ELF-1 (cell line): ENCODE results near the gene SNX27.
A peak's percentile ranks its signal among the peaks of the same experiment; 100 is the strongest.

Experiments
- DNase-seq: peaks from one replicate; pipeline ENCODE4 v3.0.0-alpha.2; 2016; ENCODE audit warnings: low read depth, low spot score

The SNX27 gene

DNA sequence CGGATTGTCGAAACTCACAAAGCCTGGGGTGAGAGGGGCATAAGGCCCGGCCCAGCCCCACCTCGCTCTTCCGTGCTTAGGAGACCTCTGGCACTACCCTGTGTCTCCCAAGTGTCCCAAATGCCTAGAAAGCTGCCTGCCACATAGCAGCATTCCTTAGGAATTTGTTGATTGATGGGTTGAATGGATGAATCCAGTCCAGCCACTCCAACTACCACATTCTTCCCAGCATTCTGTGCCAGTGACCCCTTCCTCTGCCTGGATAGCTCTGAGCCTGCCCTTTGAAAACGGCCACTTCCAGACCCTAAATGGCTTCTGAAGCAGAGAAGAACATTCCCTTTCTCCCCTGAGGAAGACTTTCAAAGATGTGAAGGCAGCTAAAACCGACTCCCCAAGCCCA lies 93.3 kb downstream of the SNX27 start:
- peak; percentile 61 for DNase-seq

DNA sequence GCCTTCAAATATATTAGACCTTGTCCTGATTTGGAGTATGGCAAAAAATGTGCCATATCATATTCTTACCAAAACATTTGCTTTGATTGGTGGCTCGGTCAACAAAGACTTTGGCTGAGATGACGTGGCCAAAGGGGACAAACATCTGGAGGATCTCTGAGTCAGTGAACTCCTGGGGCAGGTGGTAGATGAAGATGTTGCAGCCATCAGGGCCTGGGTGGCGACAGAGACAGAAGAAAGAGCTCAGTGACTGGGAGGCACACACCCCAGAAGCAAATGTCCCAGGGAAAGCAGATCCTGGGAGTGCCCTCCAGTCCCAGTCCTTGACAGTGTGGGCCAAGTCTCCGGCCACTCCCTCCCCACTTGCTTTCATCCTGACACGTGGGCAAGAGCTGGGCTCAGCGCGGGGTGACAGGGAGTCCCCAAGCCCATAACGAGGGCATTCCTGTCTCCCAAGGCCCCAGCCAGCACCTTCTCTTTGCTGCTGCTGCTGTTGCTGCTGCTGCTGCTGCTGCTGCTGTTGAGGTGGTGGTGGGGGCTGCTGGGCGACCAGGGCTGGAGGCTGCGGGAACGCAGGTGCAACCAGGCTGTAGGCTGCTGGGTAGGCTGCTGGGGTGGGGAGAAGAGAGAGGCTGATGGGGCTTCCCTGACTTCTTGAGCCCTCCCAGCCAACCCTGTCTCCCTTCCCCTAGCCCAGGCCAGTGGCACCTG lies 94.1 kb downstream of the SNX27 start:
- no peak for DNase-seq

DNA sequence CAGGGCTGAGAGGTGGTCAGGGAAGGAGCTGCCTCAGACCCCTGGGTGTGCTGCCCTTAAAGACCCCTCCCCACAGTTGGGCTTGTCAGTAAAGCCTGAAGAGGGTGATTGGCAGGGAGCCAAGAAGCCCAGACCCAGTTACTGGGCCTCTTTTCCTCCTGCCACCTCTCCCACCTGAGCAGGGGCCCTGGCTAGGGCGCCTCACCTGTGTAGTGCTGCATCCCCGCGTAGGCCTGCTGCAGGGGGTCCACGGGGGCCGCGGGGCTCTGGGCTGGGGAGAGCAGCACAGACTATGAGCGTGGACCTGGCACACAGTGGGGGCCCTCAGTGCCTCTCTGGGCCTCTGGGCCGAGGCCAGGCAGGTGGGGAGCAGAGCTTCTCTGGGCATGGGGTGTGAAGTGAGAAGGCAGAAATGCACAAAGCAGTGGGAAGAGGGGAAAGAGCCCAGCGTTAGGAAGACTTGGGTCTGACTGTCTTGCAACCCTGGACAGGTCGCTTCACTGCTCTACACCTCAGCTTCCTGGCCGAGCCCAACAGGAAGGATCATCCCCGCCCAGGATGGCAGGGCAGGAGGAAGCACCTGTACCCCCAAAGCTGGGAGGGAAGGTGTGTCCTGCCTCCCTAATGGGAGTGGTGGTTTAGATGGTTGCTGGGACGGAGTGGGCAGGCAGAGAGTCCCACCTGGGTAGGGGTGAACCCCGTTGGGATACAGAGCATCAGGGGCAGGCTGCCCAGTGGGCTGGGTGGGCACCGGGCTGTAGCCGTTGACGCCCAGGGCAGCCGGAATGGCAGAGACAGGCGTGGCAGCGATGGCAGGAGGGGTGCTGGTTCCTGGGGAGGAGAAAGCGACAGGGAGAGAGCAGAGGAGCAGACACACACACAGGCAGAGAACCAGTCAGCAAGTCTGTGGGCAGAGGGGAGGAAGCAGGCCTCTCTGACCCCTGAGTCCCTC lies 94.9 kb downstream of the SNX27 start:
- no peak for DNase-seq

DNA sequence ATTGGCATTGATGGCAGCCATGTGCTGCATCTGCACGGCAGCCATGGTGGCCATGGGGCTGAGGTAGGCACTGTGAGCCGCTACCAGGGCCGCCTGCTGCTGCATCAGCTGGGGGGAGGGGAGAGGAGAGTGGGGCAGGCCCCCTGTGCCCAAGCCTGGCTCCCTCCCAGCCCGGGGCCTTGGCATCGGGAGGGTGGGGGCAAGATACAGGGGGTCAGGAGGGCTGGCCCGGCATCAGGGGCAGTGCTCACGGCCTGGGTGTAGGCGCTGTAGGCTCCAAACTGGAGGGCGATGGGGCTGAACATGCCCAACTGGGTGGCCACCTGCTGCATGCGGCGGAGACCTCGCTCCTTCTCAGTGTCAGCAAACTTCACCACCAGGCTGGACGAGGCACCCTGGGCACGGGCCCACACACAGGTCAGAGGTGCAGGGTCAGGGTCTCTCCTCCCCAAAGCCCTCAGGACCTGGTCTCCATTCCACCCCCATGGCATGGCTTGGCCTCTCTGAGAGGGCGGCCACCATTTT lies 95.8 kb downstream of the SNX27 start:
- no peak for DNase-seq

DNA sequence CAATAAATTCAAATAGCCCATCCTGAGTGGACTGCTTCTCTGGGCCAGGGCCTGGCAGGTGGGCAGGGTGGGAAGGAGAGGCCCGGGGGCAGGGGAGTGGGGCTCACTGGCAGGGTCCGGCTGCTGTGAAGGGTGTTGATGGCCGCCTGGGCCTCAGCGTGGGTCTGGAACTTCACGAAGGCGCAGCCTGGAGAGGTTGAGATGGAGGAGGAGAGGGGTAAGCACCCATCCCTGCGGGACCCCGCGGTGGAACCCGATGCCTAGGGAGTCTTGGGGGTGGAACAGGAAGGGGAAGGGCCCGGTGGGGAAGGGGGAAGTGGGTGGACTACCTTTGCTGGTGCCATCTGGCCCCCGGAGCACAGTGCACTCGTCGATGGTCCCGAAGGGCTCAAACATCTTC lies 97.0 kb downstream of the SNX27 start:
- no peak for DNase-seq

DNA sequence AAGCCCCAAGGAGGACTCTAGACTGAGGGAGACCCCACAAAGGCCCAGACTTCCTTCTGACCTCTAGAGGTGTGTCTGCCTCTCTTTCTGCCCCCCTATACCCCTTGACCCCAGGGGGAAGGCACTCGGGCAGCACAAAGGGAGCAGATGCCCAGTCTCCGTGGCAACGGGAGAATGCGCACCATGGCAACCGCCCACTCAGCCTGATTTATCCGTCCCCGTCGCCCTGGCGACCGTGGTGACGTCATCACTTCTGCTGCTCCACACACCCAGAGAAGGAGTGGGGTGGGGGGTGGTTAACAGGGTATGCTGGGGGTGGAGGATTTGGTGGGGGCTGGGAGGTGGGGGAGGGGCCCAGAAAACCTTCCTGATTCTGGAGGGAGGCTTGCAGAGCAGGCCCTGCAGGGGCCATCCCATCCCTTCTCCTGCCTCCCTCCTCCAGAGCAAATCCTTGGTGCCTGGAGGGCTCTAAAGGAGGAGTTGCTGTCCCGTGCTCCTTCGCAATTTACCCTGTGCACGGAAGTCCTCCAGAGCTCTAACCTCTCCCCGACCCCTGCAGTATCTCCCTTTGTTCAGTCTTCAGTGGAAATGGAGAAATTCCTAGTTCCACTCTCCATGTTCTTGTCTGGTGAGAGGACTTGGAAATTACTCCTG lies 98.5 kb downstream of the SNX27 start:
- peak; percentile 74 for DNase-seq

DNA sequence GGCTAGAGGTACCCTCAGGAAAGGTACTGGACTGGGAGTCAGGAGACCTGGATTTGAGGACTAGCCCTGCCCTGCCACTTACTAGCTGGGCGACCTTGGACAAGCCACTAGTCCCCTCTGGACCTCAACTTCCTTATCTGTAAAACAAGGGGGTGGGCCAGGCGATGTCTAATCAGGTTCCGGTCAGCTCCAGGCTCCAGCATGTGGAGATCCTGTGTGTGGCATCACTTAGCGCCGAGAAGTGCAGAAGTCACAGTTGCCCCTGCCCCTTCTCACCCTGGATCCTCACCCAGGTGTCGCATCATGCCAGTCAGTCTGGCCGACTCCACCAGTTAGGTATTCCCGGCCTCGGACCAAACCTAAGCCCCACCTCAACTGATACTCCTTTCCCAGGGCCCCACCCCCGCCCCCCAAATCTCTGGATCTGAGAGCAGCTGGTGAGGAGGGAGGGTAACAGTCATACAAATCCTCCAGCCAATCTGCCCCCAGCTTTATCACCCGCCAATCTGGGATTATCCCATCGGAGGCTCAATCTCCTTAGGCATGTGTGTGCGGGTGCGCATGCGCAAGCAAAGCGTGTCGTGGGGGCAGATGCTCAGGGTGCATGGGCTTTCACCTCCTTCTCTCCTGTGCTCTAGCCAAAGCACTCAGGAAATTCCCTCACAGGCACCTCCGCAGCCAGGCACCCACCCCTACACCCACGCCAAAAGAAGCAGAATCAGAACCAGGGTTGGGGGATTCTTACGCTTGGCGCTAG lies 99.4 kb downstream of the SNX27 start:
- no peak for DNase-seq

DNA sequence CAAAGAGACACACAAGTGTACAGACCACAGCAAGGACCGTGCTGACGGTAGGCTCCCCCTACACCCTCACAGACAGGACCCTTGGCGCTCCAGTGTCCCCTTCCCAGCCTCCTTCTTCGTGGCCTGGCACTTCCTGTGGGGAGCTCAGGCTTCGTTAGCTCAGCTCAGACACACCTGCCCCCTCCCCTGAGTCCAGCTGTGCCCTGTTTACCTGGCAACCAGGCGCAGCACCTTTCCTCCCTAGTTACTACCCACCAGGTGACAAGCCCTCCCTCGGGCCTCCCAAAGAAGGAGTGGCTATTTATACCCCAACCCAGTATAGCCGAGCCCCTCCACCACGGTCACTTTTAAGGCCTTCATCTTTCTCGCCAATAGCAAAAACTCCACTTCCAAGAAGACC lies 100.1 kb downstream of the SNX27 start:
- no peak for DNase-seq

DNA sequence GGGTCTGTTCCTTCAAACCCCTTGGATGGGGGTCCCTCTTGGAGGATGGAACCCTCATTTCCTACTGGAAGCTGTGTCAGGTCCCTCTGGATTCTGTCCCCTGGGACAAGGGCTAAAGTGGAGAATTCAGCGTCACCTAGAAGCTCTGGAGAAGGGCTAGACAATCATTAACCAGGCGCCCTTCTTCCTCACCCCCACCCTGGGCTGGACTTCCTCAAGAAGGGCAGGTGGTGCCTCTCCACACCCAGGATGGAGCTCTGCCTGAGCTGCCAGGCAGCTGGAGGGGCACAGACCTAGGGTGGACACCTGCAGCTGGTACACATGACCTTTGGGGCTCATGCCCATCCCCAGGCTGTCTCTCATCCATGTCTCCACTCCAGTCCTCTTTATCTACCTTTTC lies 101.2 kb downstream of the SNX27 start:
- DNase-seq, result no peak

DNA sequence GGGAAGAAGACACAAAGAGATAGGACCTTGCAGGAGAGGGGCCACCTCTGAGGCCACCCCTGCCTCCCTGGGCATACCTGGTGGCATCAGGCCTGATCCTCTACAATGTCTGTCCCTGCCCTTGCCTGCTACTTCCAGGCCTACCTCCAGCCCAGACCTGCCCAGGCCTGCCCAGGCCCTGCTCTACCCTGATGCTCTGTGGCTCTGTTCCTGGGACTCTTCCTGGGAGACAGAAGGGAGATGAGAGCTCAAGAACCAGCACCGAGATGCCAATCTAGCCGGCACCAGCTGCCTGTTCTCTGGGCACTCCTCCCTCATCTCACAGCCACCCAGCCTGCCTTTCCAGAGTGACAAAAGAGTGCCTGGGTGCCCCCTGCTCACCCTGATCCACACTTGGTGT lies 102.0 kb downstream of the SNX27 start:
- no peak for DNase-seq

DNA sequence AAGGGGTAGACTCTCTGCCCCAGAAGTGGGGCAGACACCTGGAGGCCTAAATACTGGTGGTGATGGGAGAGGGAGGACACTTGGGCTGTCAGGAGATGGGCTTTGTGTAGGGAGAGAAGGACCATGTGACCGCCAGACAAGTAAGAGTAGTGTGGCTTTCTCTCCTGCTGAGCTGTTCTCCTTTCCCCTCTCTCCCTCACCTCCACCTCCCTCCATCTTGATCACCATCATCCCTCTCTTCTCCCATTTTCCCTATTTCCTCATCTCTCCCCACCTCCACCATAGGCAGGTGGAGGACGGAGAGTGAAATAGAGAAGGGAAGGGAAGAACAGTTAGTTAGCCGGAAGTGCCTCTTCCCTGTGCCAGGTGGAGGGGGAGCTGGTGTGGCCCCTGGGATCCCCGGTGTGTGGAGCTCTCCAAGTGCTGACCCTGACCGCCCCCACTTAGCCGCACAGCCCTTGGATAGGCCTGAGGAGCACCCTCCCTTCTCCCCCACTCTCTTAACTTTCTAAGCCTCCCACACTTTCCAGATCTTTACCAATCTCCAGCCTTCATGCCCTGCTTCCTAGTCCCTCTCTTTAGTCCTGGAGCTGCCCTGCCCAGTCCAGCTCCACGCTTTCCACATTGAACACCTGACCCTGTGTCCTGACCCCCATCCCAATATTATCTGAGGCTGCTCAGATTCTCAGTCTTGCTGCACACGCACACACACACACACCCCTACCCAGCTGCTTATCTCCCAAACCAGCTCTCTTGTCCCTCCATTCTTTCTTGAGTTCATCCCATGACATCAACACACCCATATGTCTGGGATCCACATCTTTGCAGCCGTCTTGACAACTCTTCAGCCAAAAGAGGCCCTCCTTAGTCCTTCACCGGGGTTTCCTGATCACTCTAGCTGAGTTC lies 103.2 kb downstream of the SNX27 start:
- no peak for DNase-seq

DNA sequence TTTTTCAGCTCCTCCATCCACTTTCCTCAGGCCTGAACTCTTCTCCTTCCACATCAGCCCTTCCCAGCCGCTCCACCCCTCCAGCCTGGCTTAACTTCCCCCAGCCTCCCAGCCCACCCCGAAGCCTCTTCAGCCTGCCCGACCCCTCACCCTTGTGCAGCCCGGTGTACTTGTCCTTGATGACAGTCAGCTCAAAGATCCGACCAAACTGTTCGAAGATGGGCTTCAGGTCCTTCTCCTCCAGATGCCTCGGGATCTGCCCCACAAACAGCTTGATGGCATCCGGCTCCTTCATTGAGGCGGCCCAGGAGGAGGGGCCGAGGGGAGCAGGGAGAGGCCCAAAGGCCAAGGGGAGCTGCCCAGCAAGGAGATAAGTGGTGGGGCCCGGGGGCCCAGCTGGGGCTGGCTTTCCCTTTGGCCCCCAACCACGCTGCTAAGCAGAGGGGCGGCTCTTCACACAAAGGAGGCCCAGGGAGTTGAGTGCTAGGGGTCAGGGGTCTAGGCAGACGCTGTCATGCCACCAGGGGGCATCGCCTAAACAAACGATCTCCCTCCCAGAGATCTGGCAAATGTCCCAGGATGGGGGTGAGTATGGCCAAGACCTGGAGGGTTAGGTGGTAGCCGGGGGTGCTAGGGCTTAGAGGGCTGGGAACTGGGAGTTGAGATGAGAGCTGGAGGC lies 104.0 kb downstream of the SNX27 start:
- DNase-seq, result peak; percentile 78

DNA sequence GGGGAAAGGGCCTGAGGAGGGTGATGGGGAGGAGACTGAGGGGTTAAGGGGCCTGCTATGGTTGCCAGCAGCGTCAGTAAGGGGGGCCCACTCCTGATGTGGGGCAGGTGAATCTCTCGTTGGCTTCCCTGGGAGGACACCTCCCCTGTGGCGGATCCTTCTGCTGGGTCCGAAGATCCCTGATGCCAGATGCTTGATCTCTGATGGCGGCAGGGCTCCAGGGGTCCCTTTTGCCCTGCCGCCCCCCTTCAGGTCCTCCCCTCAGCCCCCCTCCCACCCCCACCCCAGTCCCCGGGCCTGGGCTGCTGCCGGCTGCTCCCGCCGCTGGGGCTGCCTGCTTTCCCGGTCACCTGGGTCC lies 104.5 kb downstream of the SNX27 start:
- DNase-seq, result no peak

DNA sequence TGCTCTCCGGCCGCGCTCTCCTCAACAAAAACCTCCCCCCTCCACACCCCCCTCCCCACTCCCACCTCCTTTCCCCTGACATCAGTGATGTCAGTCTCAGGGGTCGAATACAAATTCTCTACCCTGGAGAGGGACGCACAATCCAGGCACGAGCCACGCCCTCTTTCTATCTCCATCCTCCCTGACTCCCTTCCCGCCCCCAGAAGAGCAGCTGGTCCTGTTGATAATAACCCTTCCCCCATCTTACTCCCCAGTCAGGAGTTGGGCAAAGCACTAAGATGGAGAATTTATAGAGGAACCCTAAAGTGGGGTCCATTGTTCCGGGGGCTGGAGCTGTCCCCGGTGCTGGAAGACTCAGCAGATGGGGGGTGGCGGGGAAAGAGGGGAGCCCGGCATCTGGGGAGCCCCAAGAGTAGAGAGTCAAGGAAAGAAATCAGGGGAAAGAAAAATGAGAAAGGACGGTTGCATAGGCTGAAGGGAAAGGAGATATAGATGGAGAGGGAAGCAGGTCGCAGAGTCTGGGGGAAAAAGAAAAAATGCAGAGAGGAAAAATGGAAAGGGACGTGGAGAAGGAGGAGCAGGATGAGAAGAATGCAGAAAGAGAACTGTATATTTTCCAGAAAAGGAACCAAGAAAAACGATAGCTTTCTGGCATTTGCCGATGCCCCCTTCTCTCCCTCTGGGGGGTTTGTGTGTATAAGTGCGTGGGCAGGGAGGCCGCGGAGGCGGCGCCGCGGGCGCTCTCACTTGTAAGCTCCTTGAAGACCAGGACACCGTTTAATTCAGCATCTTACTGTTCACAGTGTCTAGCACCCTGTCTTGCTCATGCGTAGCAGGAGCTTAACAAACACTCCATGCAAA lies 105.2 kb downstream of the SNX27 start, which contains the start of gene CELF3:
TSS of gene CELF3 (minus strand) at position 33 of the 861 bp plus-strand sequence. CDS start 783 bp downstream, outside the sequence.
- DNase-seq, result peak; percentile 74

DNA sequence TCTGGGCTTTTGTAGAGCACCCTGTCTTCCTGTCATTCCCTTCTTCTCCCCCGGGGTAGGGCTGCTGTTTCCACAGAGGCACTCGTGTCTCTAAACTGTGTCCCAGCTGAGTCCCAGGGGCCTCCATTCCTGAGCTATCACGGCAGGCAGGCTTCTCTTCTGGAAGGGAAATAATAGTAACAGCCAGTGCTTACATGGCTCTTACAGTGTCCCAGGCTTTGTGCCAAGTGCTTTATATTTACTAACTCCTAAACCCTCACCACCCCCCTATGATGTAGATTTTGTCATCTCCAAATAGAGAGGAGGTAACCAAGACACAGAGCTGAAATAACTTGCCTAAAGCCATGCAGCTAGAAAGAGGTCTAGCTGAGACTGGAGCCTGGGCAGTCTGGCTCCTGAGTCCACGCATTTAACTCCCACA lies 106.2 kb downstream of the SNX27 start:
- no peak for DNase-seq

DNA sequence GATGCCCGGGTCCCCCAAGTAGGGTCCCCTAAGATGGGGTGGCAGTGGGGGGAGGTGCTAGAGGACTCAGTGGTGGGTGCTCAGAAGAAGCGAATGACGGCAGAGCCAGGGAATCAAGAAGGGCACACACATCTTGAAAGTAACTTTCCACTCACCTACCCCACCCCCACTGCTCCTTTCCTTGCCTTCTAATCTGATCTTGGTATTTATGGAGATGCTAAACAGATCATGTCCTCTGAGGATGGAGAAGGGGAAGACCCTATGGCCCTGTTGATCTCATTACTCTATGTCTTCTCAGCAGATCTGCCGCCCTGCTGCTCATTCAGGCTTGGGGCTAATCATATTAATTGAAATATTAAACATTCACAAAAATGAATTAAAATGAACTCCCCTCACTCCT lies 106.8 kb downstream of the SNX27 start:
- no peak for DNase-seq

DNA sequence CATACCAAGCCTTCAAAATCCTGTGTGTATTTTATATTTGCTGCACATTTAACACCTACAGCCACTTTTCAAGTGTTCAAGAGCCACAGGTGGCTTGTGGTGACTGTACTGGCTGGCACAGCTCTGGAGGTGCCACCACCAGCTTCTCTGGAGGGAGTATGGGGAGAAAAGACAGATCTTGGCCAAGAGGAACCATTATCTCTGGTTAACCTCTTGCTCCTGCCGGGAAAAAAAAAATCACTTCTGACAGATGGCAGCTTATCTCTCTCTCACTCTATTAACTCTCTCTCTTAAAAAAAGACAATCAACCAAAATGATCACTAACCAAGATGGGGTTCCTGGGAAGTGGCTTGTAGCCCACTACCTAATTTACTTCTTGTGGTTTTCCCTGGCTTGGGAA lies 108.3 kb downstream of the SNX27 start:
- DNase-seq, result no peak

DNA sequence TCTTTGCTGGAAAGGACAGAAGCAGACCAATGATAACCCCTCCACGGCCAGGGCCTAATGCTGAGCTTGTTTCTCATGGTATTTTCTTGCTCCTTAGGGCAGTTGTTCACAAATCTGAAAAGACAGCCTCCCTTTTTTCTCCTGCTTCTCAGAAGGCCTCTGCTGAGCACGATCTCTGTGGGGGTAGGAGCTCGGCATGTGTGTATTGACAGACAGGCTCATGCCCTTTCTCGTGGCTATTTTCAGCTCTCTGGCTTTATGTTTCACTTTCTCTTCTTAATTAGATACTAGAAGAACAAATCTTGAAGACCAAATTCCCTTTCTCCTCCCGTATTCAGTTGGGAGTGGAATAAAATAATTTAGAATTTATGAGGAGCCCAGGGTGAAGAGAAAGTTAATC lies 108.7 kb downstream of the SNX27 start:
- no peak for DNase-seq
